Naive thymus-derived CD4-positive, alpha-beta T cell (primary cell): ENCODE measurements around the gene GJB2. TPM values are rescaled to one million over a fixed set of nuclear protein-coding genes. Genes with fewer than 3 reads are reported as not detected.

Experiments
- ATAC-seq: fragments of 150-1000 bp; cut with Tn5 transposase; 2 replicates; pipeline ENCODE4 v1.10.0; 2021; ENCODE audit warnings: mild to moderate bottlenecking, moderate library complexity
- CTCF ChIA-PET: fragments of 350-600 bp; sonication (Branson Sonifier 250); formaldehyde crosslinking; loops from one replicate; lab custom pipeline; 2021; ENCODE audit warnings: antibody characterized with exemption; lab: Charles Lee
- POLR2A ChIA-PET: fragments of 350-600 bp; sonication (Branson Sonifier 250); formaldehyde crosslinking; loops from one replicate; lab custom pipeline; 2021; ENCODE audit warnings: antibody characterized with exemption, inconsistent platforms; lab: Charles Lee
- DNase-seq, 9 donors: peaks; one replicate each; pipeline versions ENCODE4 v3.0.0 to v3.0.0-alpha.2; 2020 to 2022; ENCODE audit warnings: mixed read lengths in 1 of 9
- H3K27ac ChIP-seq: one replicate; pipeline ENCODE4 v1.7.0; 2013; ENCODE audit warnings: mild to moderate bottlenecking, low read depth, low read length, moderate library complexity
- H3K27me3 ChIP-seq, 2 donors: one replicate each; pipeline ENCODE4 v1.7.0; 2013; ENCODE audit warnings: low read length in 2 of 2, mild to moderate bottlenecking in 2 of 2, moderate library complexity in 2 of 2; ENCODE audit not compliant: control insufficient read depth in 2 of 2, insufficient read depth in 2 of 2
- H3K36me3 ChIP-seq, 3 experiments: 1 replicate in 2 of 3; 2 replicates in 1 of 3; pipeline ENCODE4 v1.7.0; 2013; ENCODE audit warnings: low read length in 3 of 3, mild to moderate bottlenecking in 3 of 3, moderate library complexity in 1 of 3; ENCODE audit not compliant: insufficient read depth in 3 of 3, control insufficient read depth in 2 of 3
- H3K4me1 ChIP-seq, 2 donors: one replicate each; pipeline ENCODE4 v1.7.0; 2013; ENCODE audit warnings: low read length in 2 of 2, mild to moderate bottlenecking in 2 of 2, moderate library complexity in 1 of 2; ENCODE audit not compliant: control insufficient read depth in 2 of 2, insufficient read depth in 2 of 2
- H3K4me3 ChIP-seq: 2 replicates; pipeline ENCODE4 v1.7.0; 2013; ENCODE audit warnings: mild to moderate bottlenecking, low read length
- H3K9me3 ChIP-seq, 3 experiments: 1 replicate in 2 of 3; 2 replicates in 1 of 3; pipeline ENCODE4 v1.7.0; 2013; ENCODE audit warnings: low read length in 3 of 3; ENCODE audit not compliant: control insufficient read depth in 2 of 3
- H3K27ac Mint-ChIP-seq, 9 donors: one replicate each; pipeline ENCODE4 v1.8.0; 2020 to 2022; ENCODE audit warnings: mixed read lengths in 9 of 9, mild to moderate bottlenecking in 8 of 9, moderate library complexity in 5 of 9, inconsistent platforms in 2 of 9
- H3K27me3 Mint-ChIP-seq, 5 donors: one replicate each; pipeline ENCODE4 v1.8.0; 2021 to 2022; ENCODE audit warnings: mixed read lengths in 5 of 5, mild to moderate bottlenecking in 1 of 5
- H3K36me3 Mint-ChIP-seq, 5 donors: one replicate each; pipeline ENCODE4 v1.8.0; 2020 to 2022; ENCODE audit warnings: mixed read lengths in 5 of 5, mild to moderate bottlenecking in 3 of 5, inconsistent platforms in 1 of 5
- H3K4me1 Mint-ChIP-seq, 7 donors: one replicate each; pipeline ENCODE4 v1.8.0; 2020 to 2022; ENCODE audit warnings: mixed read lengths in 7 of 7, mild to moderate bottlenecking in 3 of 7, inconsistent platforms in 1 of 7
- H3K4me3 Mint-ChIP-seq, 10 donors: one replicate each; pipeline ENCODE4 v1.8.0; 2020 to 2022; ENCODE audit warnings: mild to moderate bottlenecking in 10 of 10, mixed read lengths in 10 of 10, moderate library complexity in 6 of 10, inconsistent platforms in 2 of 10
- H3K9me3 Mint-ChIP-seq, 11 donors: one replicate each; pipeline ENCODE4 v1.8.0; 2020 to 2022; ENCODE audit warnings: mixed read lengths in 11 of 11, mild to moderate bottlenecking in 4 of 11, inconsistent platforms in 1 of 11, moderate library complexity in 1 of 11
- intact Hi-C, 2 donors: fragments of 100-400 bp; cut with micrococcal nuclease; formaldehyde crosslinking; loops; one replicate each; pipeline ENCODE4 v1.15.1; 2023
- polyA plus RNA-seq, 2 donors: library from polyadenylated mRNA; unstranded; fragments of 300-500 nt; fragmentation: Illumina TruSeq; gene quantifications; one replicate each; pipeline ENCODE4 v1.2.3, GENCODE V29; 2021
- total RNA-seq, 6 experiments: library from RNA in 5 of 6; stranded (reverse) in 5 of 6; gene quantifications; 1 replicate in 5 of 6; 2 replicates in 1 of 6; pipeline ENCODE4 v1.2.3 and lab custom pipeline; 2021 to 2026

The GJB2 gene
- total and polyA plus RNA-seq, 7 experiments from 2014 or later = 0.13 to 3.6 (median 0.22) TPM; not detected in 4

- Histone ChIP-seq H3K36me3 (no peaks in the 10 kb centered on the region), H3K27ac (no peak overlapping the region), H3K4me3 (no peak overlapping the region), H3K4me1 (no peaks in the 10 kb centered on the region), H3K9me3 (no peaks in the 10 kb centered on the region), H3K27me3 (peaks cover 0 to 10% of the 10 kb centered on the region in 2 donors)
- H3K36me3 Mint-ChIP-seq = peaks cover 0 to 4% (median 0%) of the 10 kb centered on the region in 5 donors
- intact Hi-C loops = loop anchor here (1.0 to 5.0 kb wide), 7 partner anchors 14 to 1295 kb away; no protein-coding TSS in a partner anchor
- no peaks in the 10 kb centered on the region for H3K9me3 Mint-ChIP-seq
- H3K27ac Mint-ChIP-seq = no peak overlapping the region
- peaks cover 37 to 48% (median 43%) of the 10 kb centered on the region in 5 donors for H3K27me3 Mint-ChIP-seq
- ATAC-seq (peak; percentile 99), DNase-seq (peak in 7 of 9 donors; percentile 43 to 77 (median 67))
- H3K4me1 Mint-ChIP-seq = no peaks in the 10 kb centered on the region
- H3K4me3 Mint-ChIP-seq = no peak overlapping the region
- ChIA-PET POLR2A (interaction anchor here (0.5 kb wide), 1 partner anchor 66 kb away, joined by 3 read pairs; no protein-coding TSS in a partner anchor), CTCF (interaction anchor here (1.3 kb wide), 1 partner anchor 15 kb away, joined by 3 read pairs; no protein-coding TSS in a partner anchor)
Observed at GRCh38 chr13:20182231-20182846, 10.4 kb downstream of the GJB2 start.

- no peak overlapping the region for H3K4me3 Mint-ChIP-seq
- intact Hi-C loops = loop anchor here in 1 of 2 donors (5.0 kb wide), 1 partner anchor 1296 kb away; no protein-coding TSS in a partner anchor
- Histone ChIP-seq H3K4me1 (no peaks in the 10 kb centered on the region), H3K4me3 (no peak overlapping the region), H3K27me3 (peaks cover 0 to 10% of the 10 kb centered on the region in 2 donors), H3K36me3 (no peaks in the 10 kb centered on the region), H3K27ac (no peak overlapping the region), H3K9me3 (no peaks in the 10 kb centered on the region)
- no peaks in the 10 kb centered on the region for H3K9me3 Mint-ChIP-seq
- ATAC-seq = no peak
- ChIA-PET CTCF (interaction anchor here (1.3 kb wide), 1 partner anchor 16 kb away, joined by 3 read pairs; no protein-coding TSS in a partner anchor), POLR2A (no interaction called here)
- peaks cover 44 to 54% (median 51%) of the 10 kb centered on the region in 5 donors for H3K27me3 Mint-ChIP-seq
- DNase-seq = no peak
- peaks cover 0 to 4% (median 0%) of the 10 kb centered on the region in 5 donors for H3K36me3 Mint-ChIP-seq
- H3K27ac Mint-ChIP-seq = no peak overlapping the region
- no peaks in the 10 kb centered on the region for H3K4me1 Mint-ChIP-seq
Observed at GRCh38 chr13:20181188-20181587, 11.6 kb downstream of the GJB2 start.

DNA sequence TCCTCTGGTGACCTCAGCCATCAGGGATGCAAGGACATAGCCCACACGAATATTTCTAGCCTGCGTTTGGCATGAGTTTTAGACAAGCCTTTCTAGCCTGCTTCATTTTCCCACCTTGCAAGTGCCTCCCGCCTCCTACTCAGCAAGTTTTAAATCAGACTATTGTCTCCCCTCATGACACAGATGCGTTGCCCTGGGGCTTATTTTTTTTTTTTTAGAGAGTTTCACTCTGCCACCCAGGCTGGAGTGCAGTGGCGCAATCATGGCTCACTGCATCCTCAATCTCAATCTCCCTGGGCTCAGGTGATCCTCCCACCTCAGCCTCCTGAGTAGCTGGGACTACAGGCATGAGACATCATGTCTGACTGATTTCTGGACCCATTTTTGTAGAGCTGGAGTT is 14.6 kb downstream of the GJB2 start:
- CTCF ChIA-PET = no interaction called here
- POLR2A ChIA-PET = no interaction called here
- H3K27ac ChIP-seq = no peak overlapping the region
- H3K36me3 ChIP-seq = no peaks in the 10 kb centered on the region
- peaks cover 4 to 10% of the 10 kb centered on the region in 2 donors for H3K27me3 ChIP-seq
- H3K4me3 ChIP-seq = no peak overlapping the region
- ATAC-seq (no peak), DNase-seq (no peak)
- no peaks in the 10 kb centered on the region for H3K9me3 ChIP-seq
- no peak overlapping the region for H3K27ac Mint-ChIP-seq
- intact Hi-C loops = no loop called here
- no peaks in the 10 kb centered on the region for H3K4me1 ChIP-seq
- H3K36me3 Mint-ChIP-seq = peaks cover 0 to 4% (median 0%) of the 10 kb centered on the region in 5 donors
- no peaks in the 10 kb centered on the region for H3K9me3 Mint-ChIP-seq
- no peak overlapping the region for H3K4me3 Mint-ChIP-seq
- H3K27me3 Mint-ChIP-seq = peaks cover 71 to 82% (median 78%) of the 10 kb centered on the region in 5 donors
- H3K4me1 Mint-ChIP-seq = peaks cover 0 to 11% (median 6%) of the 10 kb centered on the region in 7 donors

- H3K27me3 Mint-ChIP-seq = peaks cover 78 to 89% (median 81%) of the 10 kb centered on the region in 5 donors
- H3K27ac Mint-ChIP-seq = no peak overlapping the region
- peaks cover 0 to 11% (median 6%) of the 10 kb centered on the region in 7 donors for H3K4me1 Mint-ChIP-seq
- H3K9me3 Mint-ChIP-seq = no peaks in the 10 kb centered on the region
- Histone ChIP-seq H3K4me3 (no peak overlapping the region), H3K36me3 (no peaks in the 10 kb centered on the region), H3K4me1 (no peaks in the 10 kb centered on the region), H3K27ac (no peak overlapping the region), H3K9me3 (no peaks in the 10 kb centered on the region), H3K27me3 (peaks cover 4 to 10% of the 10 kb centered on the region in 2 donors)
- intact Hi-C loops = no loop called here
- DNase-seq (no peak), ATAC-seq (no peak)
- H3K4me3 Mint-ChIP-seq = no peak overlapping the region
- POLR2A ChIA-PET = no interaction called here
- peaks cover 0 to 4% (median 0%) of the 10 kb centered on the region in 5 donors for H3K36me3 Mint-ChIP-seq
- CTCF ChIA-PET = no interaction called here
Observed at GRCh38 chr13:20177049-20177831, 15.5 kb downstream of the GJB2 start.

DNA sequence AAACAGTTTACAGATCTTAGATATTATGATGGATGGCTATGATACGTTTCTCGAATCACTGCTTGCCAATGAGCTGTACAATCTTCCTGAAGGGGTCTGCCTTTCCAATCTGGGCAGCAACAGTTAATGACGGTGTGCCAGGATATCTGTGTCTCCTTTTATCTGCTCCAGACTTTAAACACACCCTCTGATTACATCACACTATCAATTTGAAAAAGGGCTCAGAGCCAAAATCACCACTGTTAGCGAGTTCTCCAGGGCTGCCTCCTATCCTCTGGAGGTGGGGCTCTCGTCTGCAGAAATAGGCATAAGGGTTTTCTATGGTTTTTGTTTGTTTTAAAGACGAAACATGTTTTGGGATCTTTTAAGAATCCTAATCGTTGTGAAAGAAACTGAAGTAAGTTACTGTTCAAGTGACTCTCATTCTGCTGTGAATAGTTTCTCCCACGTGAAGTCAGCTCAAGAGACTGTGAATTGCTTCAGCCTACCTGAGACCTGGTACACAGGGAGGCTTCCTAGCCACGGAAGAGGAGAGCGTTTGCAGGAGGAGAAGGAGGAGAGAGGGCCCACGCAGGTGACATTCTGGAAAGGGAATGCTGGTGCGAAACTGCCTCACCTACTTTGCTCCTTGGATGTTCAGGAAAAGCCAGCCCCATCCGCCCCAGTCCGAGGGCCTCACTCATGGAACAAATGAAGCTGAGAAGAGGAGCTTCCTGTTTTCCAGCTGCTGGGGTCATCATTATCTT is 16.7 kb downstream of the GJB2 start:
- peaks cover 0 to 1% (median 0%) of the 10 kb centered on the region in 11 donors for H3K9me3 Mint-ChIP-seq
- ChIA-PET CTCF (interaction anchor here (0.6 to 1.7 kb wide), 4 partner anchors 8 to 121 kb away, joined by 3 to 5 read pairs (median 4); no protein-coding TSS in a partner anchor), POLR2A (no interaction called here)
- intact Hi-C loops = no loop called here
- peaks cover 0 to 4% (median 0%) of the 10 kb centered on the region in 5 donors for H3K36me3 Mint-ChIP-seq
- H3K9me3 ChIP-seq = no peaks in the 10 kb centered on the region
- H3K27ac ChIP-seq = no peak overlapping the region
- no peak overlapping the region for H3K4me3 ChIP-seq
- no peak overlapping the region for H3K4me3 Mint-ChIP-seq
- DNase-seq (no peak), ATAC-seq (no peak)
- peaks cover 0 to 11% (median 6%) of the 10 kb centered on the region in 7 donors for H3K4me1 Mint-ChIP-seq
- peaks cover 4 to 10% of the 10 kb centered on the region in 2 donors for H3K27me3 ChIP-seq
- no peaks in the 10 kb centered on the region for H3K36me3 ChIP-seq
- peaks cover 74 to 90% (median 83%) of the 10 kb centered on the region in 5 donors for H3K27me3 Mint-ChIP-seq
- H3K27ac Mint-ChIP-seq = no peak overlapping the region
- H3K4me1 ChIP-seq = no peaks in the 10 kb centered on the region

- POLR2A ChIA-PET = no interaction called here
- Mint-ChIP-seq H3K27ac (no peak overlapping the region), H3K9me3 (peaks cover 0 to 1% (median 0%) of the 10 kb centered on the region in 11 donors), H3K27me3 (peaks cover 73 to 89% (median 79%) of the 10 kb centered on the region in 5 donors), H3K4me3 (no peak overlapping the region), H3K4me1 (peaks cover 0 to 11% (median 6%) of the 10 kb centered on the region in 7 donors), H3K36me3 (peaks cover 0 to 4% (median 0%) of the 10 kb centered on the region in 5 donors)
- H3K27me3 ChIP-seq = peaks cover 4 to 10% of the 10 kb centered on the region in 2 donors
- H3K4me3 ChIP-seq = no peak overlapping the region
- no peaks in the 10 kb centered on the region for H3K4me1 ChIP-seq
- H3K9me3 ChIP-seq = no peaks in the 10 kb centered on the region
- intact Hi-C loops = no loop called here
- no peak overlapping the region for H3K27ac ChIP-seq
- ATAC-seq (no peak), DNase-seq (no peak)
- no peaks in the 10 kb centered on the region for H3K36me3 ChIP-seq
- CTCF ChIA-PET = interaction anchor here (0.6 to 1.7 kb wide), 3 partner anchors 9 to 120 kb away, joined by 3 to 5 read pairs (median 4); no protein-coding TSS in a partner anchor
Observed at GRCh38 chr13:20175406-20175794, 17.3 kb downstream of the GJB2 start.
